Measurements from ENCODE around the gene ISOC2.
A peak's percentile ranks its signal among the peaks of the same experiment; 100 is the strongest.
"Not testable (repeated sequence)": the region's sequence is repeated elsewhere in the genome, so short reads cannot be mapped to it uniquely, and the experiment has no call there.

ISOC2 gene

DNA sequence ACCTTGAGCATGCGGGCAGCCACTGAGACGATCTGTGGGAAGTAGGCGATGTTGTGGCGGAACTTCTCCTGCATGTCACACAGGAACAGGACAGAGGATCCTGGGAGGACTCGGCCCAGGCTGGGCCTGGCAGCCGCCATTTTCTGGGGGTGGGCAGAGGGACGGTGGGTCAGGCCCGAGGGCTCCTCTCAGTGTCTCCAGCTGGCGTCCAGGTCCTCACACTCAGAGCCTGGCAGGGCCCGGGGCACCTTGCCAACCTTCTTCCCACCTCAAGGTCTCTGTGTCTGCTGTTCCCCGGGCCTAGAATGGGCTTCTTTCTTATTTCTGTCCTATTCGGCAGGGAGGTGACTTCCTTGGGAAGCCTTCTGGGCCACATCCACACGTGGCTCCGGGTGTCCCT lies 5.1 kb downstream of the ISOC2 start:
- H3K4me1 Mint-ChIP-seq, result peaks cover 23% of the 10 kb centered on the region
- ATAC-seq (replicated peaks; ENCODE audit: extremely low read depth, poor library complexity, severe bottlenecking) (no peak), DNase-seq (ENCODE audit: low spot score in 2 of 2) (no peak)
- peaks cover 25% of the 10 kb centered on the region for H3K27me3 Mint-ChIP-seq
- H3K27ac Mint-ChIP-seq (ENCODE audit: low read depth), result no peak overlapping the region
- H3K36me3 Mint-ChIP-seq (ENCODE audit: insufficient read depth), result peaks cover 5% of the 10 kb centered on the region
- H3K9me3 Mint-ChIP-seq, result no peaks in the 10 kb centered on the region
- H3K4me3 Mint-ChIP-seq, result no peak overlapping the region

GRCh38 chr19:55455576-55456235 lies 5.7 kb downstream of the ISOC2 start:
- DNase-seq (ENCODE audit: low spot score in 2 of 2), result no peak
- Mint-ChIP-seq H3K27me3 (peaks cover 25% of the 10 kb centered on the region), H3K4me1 (peaks cover 21% of the 10 kb centered on the region), H3K4me3 (no peak overlapping the region), H3K27ac (ENCODE audit: low read depth) (no peak overlapping the region), H3K9me3 (no peaks in the 10 kb centered on the region), H3K36me3 (ENCODE audit: insufficient read depth) (peaks cover 6% of the 10 kb centered on the region)
- no peak for ATAC-seq (replicated peaks; ENCODE audit: extremely low read depth, poor library complexity, severe bottlenecking)

GRCh38 chr19:55454787-55455243 lies 6.6 kb downstream of the ISOC2 start:
- ATAC-seq (replicated peaks; ENCODE audit: extremely low read depth, poor library complexity, severe bottlenecking) (no peak), DNase-seq (ENCODE audit: low spot score in 2 of 2) (no peak)
- peaks cover 17% of the 10 kb centered on the region for H3K4me1 Mint-ChIP-seq
- no peaks in the 10 kb centered on the region for H3K9me3 Mint-ChIP-seq
- no peak overlapping the region for H3K4me3 Mint-ChIP-seq
- peaks cover 5% of the 10 kb centered on the region for H3K36me3 Mint-ChIP-seq (ENCODE audit: insufficient read depth)
- H3K27me3 Mint-ChIP-seq, result peaks cover 25% of the 10 kb centered on the region
- no peak overlapping the region for H3K27ac Mint-ChIP-seq (ENCODE audit: low read depth)

- H3K36me3 Mint-ChIP-seq (ENCODE audit: insufficient read depth), result peaks cover 5% of the 10 kb centered on the region
- peaks cover 25% of the 10 kb centered on the region for H3K27me3 Mint-ChIP-seq
- DNase-seq (ENCODE audit: low spot score in 2 of 2), result no peak
- H3K4me1 Mint-ChIP-seq, result peaks cover 17% of the 10 kb centered on the region
- H3K27ac Mint-ChIP-seq (ENCODE audit: low read depth), result no peak overlapping the region
- peak overlapping the region; percentile 25 for H3K4me3 Mint-ChIP-seq
- no peak for ATAC-seq (replicated peaks; ENCODE audit: extremely low read depth, poor library complexity, severe bottlenecking)
- no peaks in the 10 kb centered on the region for H3K9me3 Mint-ChIP-seq
Observed at GRCh38 chr19:55453511-55454260, 7.8 kb downstream of the ISOC2 start.

- DNase-seq (ENCODE audit: low spot score in 2 of 2), result no peak
- Mint-ChIP-seq H3K27me3 (peaks cover 25% of the 10 kb centered on the region), H3K9me3 (no peaks in the 10 kb centered on the region), H3K36me3 (ENCODE audit: insufficient read depth) (peaks cover 5% of the 10 kb centered on the region), H3K27ac (ENCODE audit: low read depth) (no peak overlapping the region), H3K4me3 (peak overlapping the region; percentile 25), H3K4me1 (peaks cover 17% of the 10 kb centered on the region)
- ATAC-seq (replicated peaks; ENCODE audit: extremely low read depth, poor library complexity, severe bottlenecking), result no peak
Observed at GRCh38 chr19:55452749-55453346, 8.6 kb downstream of the ISOC2 start.

- Mint-ChIP-seq H3K27ac (ENCODE audit: low read depth) (no peak overlapping the region), H3K4me3 (peak overlapping the region; percentile 35), H3K27me3 (peaks cover 25% of the 10 kb centered on the region), H3K4me1 (peaks cover 17% of the 10 kb centered on the region), H3K9me3 (no peaks in the 10 kb centered on the region), H3K36me3 (ENCODE audit: insufficient read depth) (peaks cover 5% of the 10 kb centered on the region)
- DNase-seq (ENCODE audit: low spot score in 2 of 2) (no peak), ATAC-seq (replicated peaks; ENCODE audit: extremely low read depth, poor library complexity, severe bottlenecking) (peak; percentile 16)
Observed at GRCh38 chr19:55451965-55452748, 9.3 kb downstream of the ISOC2 start.

GRCh38 chr19:55451163-55451964 lies 10.1 kb downstream of the ISOC2 start:
- H3K4me3 Mint-ChIP-seq, result peak overlapping the region; percentile 51
- DNase-seq (ENCODE audit: low spot score in 2 of 2) (no peak), ATAC-seq (replicated peaks; ENCODE audit: extremely low read depth, poor library complexity, severe bottlenecking) (peak; percentile 21)
- H3K27ac Mint-ChIP-seq (ENCODE audit: low read depth), result no peak overlapping the region
- H3K27me3 Mint-ChIP-seq, result peaks cover 25% of the 10 kb centered on the region
- H3K4me1 Mint-ChIP-seq, result peaks cover 17% of the 10 kb centered on the region
- peaks cover 5% of the 10 kb centered on the region for H3K36me3 Mint-ChIP-seq (ENCODE audit: insufficient read depth)
- H3K9me3 Mint-ChIP-seq, result no peaks in the 10 kb centered on the region

DNA sequence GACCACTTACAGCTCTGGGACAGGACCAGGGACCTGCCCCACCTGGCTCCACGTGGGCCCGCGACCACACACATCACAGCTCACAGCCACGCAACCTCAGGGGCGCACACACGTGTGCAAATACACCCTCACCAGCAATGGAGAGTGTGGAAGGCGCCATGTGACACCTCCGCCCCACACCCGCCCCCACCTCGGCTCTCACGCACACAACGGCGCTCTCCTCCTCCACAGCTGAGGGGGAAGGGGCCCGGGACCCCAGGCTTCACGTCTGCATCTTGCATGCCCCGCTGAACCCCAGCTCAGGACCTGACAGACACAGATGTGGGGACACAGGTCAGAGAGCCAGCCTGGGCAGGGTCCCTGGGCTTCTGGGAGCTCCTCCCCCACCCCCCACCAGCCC lies 12.0 kb downstream of the ISOC2 start:
- Mint-ChIP-seq H3K27me3 (peaks cover 26% of the 10 kb centered on the region), H3K27ac (ENCODE audit: low read depth) (no peak overlapping the region), H3K4me1 (peaks cover 12% of the 10 kb centered on the region), H3K4me3 (no peak overlapping the region), H3K36me3 (ENCODE audit: insufficient read depth) (peaks cover 4% of the 10 kb centered on the region), H3K9me3 (no peaks in the 10 kb centered on the region)
- ATAC-seq (replicated peaks; ENCODE audit: extremely low read depth, poor library complexity, severe bottlenecking), result no peak
- DNase-seq (ENCODE audit: low spot score in 2 of 2), result no peak

DNA sequence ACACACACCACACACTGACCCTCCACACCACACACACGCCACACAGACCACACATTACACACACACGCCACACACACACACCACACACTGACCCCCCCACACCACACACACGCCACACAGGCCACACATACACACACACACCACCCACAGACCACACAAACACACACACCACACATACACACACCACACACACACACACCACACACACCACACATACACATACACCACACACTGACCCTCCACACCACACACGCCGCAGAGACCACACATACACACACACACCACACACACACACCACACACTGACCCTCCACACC lies 13.3 kb downstream of the ISOC2 start:
- peaks cover 26% of the 10 kb centered on the region for H3K27me3 Mint-ChIP-seq
- not testable (repeated sequence) for H3K36me3 Mint-ChIP-seq (ENCODE audit: insufficient read depth); ATAC-seq (replicated peaks; ENCODE audit: extremely low read depth, poor library complexity, severe bottlenecking); H3K27ac Mint-ChIP-seq (ENCODE audit: low read depth); H3K4me3 Mint-ChIP-seq; H3K9me3 Mint-ChIP-seq; DNase-seq (ENCODE audit: low spot score in 2 of 2)
- peaks cover 13% of the 10 kb centered on the region for H3K4me1 Mint-ChIP-seq

DNA sequence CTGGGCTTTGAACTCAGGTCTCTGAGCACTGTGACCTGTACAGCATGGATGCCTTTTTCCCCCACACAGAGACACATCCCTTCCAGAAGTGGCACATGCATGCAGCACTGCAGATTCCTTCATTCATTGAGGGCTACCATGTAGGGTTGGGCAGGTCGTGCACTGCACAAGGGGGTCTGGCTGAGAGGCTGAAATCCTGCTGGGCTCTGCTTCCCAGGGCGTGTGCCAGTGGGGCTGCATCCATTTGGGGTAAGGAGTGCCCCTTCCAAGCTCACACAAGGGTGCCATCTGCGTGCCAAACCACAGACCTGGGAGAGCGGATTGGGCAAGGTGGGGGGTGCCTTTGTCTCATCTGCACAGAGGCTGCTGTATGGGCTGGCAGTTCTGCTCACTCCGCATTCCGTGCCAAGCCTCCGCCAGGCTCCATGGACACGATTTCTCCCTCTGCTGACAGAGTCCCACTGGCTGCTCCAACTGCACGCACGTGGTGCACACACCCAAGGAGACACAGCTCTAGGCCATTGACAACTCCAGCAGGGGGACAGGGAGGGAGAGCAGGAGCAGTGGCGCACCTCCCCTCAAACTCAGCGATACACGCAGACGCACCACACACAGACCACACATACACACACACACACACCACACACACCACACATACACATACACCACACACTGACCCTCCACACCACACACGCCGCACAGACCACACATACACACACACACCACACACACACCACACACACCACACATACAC lies 13.8 kb downstream of the ISOC2 start:
- H3K27ac Mint-ChIP-seq (ENCODE audit: low read depth), result no peak overlapping the region
- DNase-seq (ENCODE audit: low spot score in 2 of 2), result no peak
- H3K27me3 Mint-ChIP-seq, result peaks cover 27% of the 10 kb centered on the region
- no peak for ATAC-seq (replicated peaks; ENCODE audit: extremely low read depth, poor library complexity, severe bottlenecking)
- H3K36me3 Mint-ChIP-seq (ENCODE audit: insufficient read depth), result peaks cover 1% of the 10 kb centered on the region
- H3K9me3 Mint-ChIP-seq, result no peaks in the 10 kb centered on the region
- no peak overlapping the region for H3K4me3 Mint-ChIP-seq
- H3K4me1 Mint-ChIP-seq, result peaks cover 17% of the 10 kb centered on the region

DNA sequence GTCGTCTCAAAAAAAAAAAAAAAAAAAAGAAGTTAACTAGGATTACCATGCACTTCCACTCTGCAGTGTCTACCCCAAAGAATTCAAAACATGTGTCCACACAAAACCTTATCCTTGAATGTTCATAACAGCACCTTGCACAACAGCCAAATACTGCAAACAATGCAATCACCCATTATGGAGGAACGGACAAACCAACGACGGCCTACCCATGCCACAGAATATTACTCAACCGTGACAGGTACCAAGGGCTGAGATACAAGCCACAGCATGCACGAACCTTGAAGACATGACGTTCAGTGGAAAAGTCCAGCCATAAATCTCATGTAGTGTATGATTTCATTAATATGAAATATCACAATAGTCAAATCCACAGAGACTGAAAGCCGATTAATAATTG lies 15.4 kb downstream of the ISOC2 start:
- no peaks in the 10 kb centered on the region for H3K9me3 Mint-ChIP-seq
- DNase-seq (ENCODE audit: low spot score in 2 of 2) (no peak), ATAC-seq (replicated peaks; ENCODE audit: extremely low read depth, poor library complexity, severe bottlenecking) (no peak)
- H3K4me3 Mint-ChIP-seq, result no peak overlapping the region
- no peak overlapping the region for H3K27ac Mint-ChIP-seq (ENCODE audit: low read depth)
- H3K27me3 Mint-ChIP-seq, result peaks cover 38% of the 10 kb centered on the region
- peaks cover 19% of the 10 kb centered on the region for H3K4me1 Mint-ChIP-seq
- peaks cover 1% of the 10 kb centered on the region for H3K36me3 Mint-ChIP-seq (ENCODE audit: insufficient read depth)

Measured in central memory CD8-positive, alpha-beta T cell (primary cell).